Measurements from ENCODE around the gene ATP13A1.

The ATP13A1 gene

GRCh38 chr19:19653597-19654147 is 9.8 kb downstream of the ATP13A1 start:
- H3K4me3 ChIP-seq (ENCODE audit: control insufficient read depth, low read depth, low read length): no peak overlapping the region

GRCh38 chr19:19652482-19653295 is 10.8 kb downstream of the ATP13A1 start:
- DNase-seq (ENCODE audit: low read depth): no peak
- no peak for TF ChIP-seq CTCF (IDR thresholded peaks at IDR 0.05; ENCODE audit: control insufficient read depth, insufficient read depth, low read depth, low read length, missing control alignments)
- H3K4me3 ChIP-seq (ENCODE audit: control insufficient read depth, low read depth, low read length): no peak overlapping the region

More at GRCh38 chr19:19653597-19654147, 9.8 kb downstream of the ATP13A1 start:
- DNase-seq (ENCODE audit: low read depth): no peak
- TF ChIP-seq CTCF (IDR thresholded peaks at IDR 0.05; ENCODE audit: control insufficient read depth, insufficient read depth, low read depth, low read length, missing control alignments): no peak

- TF ChIP-seq CTCF (IDR thresholded peaks at IDR 0.05; ENCODE audit: control insufficient read depth, insufficient read depth, low read depth, low read length, missing control alignments): no peak
- no peak for DNase-seq (ENCODE audit: low read depth)
- no peak overlapping the region for H3K4me3 ChIP-seq (ENCODE audit: control insufficient read depth, low read depth, low read length)
Measured at GRCh38 chr19:19651076-19651475, 12.4 kb downstream of the ATP13A1 start.

GRCh38 chr19:19650331-19650730 is 13.1 kb downstream of the ATP13A1 start:
- DNase-seq (ENCODE audit: low read depth): no peak
- no peak for TF ChIP-seq CTCF (IDR thresholded peaks at IDR 0.05; ENCODE audit: control insufficient read depth, insufficient read depth, low read depth, low read length, missing control alignments)
- H3K4me3 ChIP-seq (ENCODE audit: control insufficient read depth, low read depth, low read length): no peak overlapping the region

DNA sequence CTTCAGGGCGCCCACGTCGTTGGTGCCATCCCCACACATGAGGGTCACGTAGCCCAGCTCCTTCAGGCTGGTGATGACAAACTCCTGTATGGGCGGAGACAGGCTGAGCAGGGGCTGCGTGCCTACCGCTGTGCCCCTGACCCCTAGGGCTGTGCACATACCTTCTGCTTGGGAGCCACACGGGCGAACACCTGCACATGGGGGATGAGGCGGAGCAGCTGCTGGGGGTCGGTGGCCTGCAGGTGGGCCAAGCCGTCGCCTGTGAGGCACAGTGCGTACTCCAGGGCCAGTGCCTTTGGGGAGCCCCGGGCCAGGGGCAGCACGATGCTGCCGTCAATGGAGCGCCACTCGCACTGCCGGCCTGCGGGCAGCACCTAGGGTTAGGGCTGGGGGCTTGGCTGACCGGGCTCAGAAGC is 13.9 kb downstream of the ATP13A1 start:
- no peak overlapping the region for H3K4me3 ChIP-seq (ENCODE audit: control insufficient read depth, low read depth, low read length)
- no peak for TF ChIP-seq CTCF (IDR thresholded peaks at IDR 0.05; ENCODE audit: control insufficient read depth, insufficient read depth, low read depth, low read length, missing control alignments)
- no peak for DNase-seq (ENCODE audit: low read depth)

- DNase-seq (ENCODE audit: low read depth): no peak
- no peak for TF ChIP-seq CTCF (IDR thresholded peaks at IDR 0.05; ENCODE audit: control insufficient read depth, insufficient read depth, low read depth, low read length, missing control alignments)
- no peak overlapping the region for H3K4me3 ChIP-seq (ENCODE audit: control insufficient read depth, low read depth, low read length)
Measured at GRCh38 chr19:19649155-19649554, 14.3 kb downstream of the ATP13A1 start.

All from AG09309 (cell line).